ENCODE data around the gene CDH4.

Gene CDH4

DNA sequence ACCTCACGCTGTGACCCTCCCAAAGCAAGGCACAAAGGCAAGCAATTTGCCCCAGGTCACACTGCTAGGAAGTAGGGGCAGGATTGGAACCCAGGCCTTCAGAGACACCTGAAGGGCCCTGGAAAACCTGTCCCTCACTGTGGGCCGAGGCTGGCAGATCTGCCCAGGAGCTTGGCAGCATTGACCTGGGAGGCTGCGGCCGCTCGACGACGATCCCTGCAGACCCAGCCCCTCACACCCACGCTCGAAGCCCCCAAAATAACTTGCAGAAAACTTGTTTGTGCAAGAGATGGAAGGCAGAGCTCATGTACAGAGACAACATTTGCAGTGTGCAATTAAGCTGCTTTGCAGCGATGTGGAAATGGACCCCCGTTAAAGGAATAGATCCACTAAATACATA, 562.2 kb downstream of the CDH4 start:
- Histone ChIP-seq H3K27ac (ENCODE audit: low read depth, low read length) (no peak overlapping the region), H3K9me3 (ENCODE audit: insufficient read depth, low read length) (no peaks in the 10 kb centered on the region), H3K36me3 (ENCODE audit: low read length) (no peaks in the 10 kb centered on the region), H3K4me3 (ENCODE audit: insufficient read depth, low read length, poor library complexity, severe bottlenecking) (no peak overlapping the region), H3K27me3 (ENCODE audit: low read length) (no peaks in the 10 kb centered on the region), H3K9ac (ENCODE audit: low read length) (no peak overlapping the region), H2AFZ (ENCODE audit: low read depth, low read length, severe bottlenecking) (no peak overlapping the region), H3K79me2 (ENCODE audit: insufficient read depth, low read length) (no peaks in the 10 kb centered on the region), H3K4me2 (ENCODE audit: low read depth, low read length, poor library complexity, severe bottlenecking) (no peak overlapping the region), H3F3A (ENCODE audit: insufficient read depth) (no peaks in the 10 kb centered on the region), H4K20me1 (ENCODE audit: low read depth, low read length) (no peaks in the 10 kb centered on the region), H3K9me2 (replicated peaks; ENCODE audit: insufficient read depth, low read length) (no peaks in the 10 kb centered on the region)
- TF ChIP-seq, protein P1, sequence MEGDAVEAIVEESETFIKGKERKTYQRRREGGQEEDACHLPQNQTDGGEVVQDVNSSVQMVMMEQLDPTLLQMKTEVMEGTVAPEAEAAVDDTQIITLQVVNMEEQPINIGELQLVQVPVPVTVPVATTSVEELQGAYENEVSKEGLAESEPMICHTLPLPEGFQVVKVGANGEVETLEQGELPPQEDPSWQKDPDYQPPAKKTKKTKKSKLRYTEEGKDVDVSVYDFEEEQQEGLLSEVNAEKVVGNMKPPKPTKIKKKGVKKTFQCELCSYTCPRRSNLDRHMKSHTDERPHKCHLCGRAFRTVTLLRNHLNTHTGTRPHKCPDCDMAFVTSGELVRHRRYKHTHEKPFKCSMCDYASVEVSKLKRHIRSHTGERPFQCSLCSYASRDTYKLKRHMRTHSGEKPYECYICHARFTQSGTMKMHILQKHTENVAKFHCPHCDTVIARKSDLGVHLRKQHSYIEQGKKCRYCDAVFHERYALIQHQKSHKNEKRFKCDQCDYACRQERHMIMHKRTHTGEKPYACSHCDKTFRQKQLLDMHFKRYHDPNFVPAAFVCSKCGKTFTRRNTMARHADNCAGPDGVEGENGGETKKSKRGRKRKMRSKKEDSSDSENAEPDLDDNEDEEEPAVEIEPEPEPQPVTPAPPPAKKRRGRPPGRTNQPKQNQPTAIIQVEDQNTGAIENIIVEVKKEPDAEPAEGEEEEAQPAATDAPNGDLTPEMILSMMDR (IDR thresholded peaks at IDR 0.05; ENCODE audit: insufficient read depth, low read length, poor library complexity, severe bottlenecking), result no peak
- no peak for TF ChIP-seq EZH2phosphoT487 (conservative IDR thresholded peaks at IDR 0.05; ENCODE audit: low read length)

DNA sequence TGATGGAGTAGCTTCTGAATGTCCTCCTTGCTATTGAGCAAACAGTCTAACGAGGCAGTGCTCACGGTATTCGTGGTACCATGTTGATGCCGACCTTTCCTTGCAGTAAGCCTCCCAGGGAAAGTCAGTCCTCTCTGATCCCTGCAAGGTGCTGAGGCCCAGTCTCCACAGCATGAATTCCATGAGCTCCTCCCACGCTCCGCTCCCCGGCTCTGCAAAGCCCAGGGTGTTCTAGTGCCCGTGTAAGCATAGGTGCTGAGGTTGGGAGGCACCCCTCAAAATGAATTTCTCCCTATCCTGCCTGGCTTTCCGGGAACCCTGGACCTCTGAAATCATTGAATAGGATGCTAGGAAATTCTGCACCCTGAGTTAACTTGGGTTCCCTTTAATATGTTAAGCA, 562.7 kb downstream of the CDH4 start:
- H3K36me3 ChIP-seq (ENCODE audit: low read length), result no peaks in the 10 kb centered on the region
- no peaks in the 10 kb centered on the region for H3K79me2 ChIP-seq (ENCODE audit: insufficient read depth, low read length)
- H4K20me1 ChIP-seq (ENCODE audit: low read depth, low read length), result no peaks in the 10 kb centered on the region
- no peaks in the 10 kb centered on the region for H3K9me2 ChIP-seq (replicated peaks; ENCODE audit: insufficient read depth, low read length)
- H3K9me3 ChIP-seq (ENCODE audit: insufficient read depth, low read length), result no peaks in the 10 kb centered on the region
- no peak overlapping the region for H3K4me3 ChIP-seq (ENCODE audit: insufficient read depth, low read length, poor library complexity, severe bottlenecking)
- H3F3A ChIP-seq (ENCODE audit: insufficient read depth), result no peaks in the 10 kb centered on the region
- no peak overlapping the region for H3K27ac ChIP-seq (ENCODE audit: low read depth, low read length)
- no peak for TF ChIP-seq EZH2phosphoT487 (conservative IDR thresholded peaks at IDR 0.05; ENCODE audit: low read length)
- TF ChIP-seq, protein P1 (IDR thresholded peaks at IDR 0.05; ENCODE audit: insufficient read depth, low read length, poor library complexity, severe bottlenecking), result no peak
- no peaks in the 10 kb centered on the region for H3K27me3 ChIP-seq (ENCODE audit: low read length)
- no peak overlapping the region for H2AFZ ChIP-seq (ENCODE audit: low read depth, low read length, severe bottlenecking)
- H3K4me2 ChIP-seq (ENCODE audit: low read depth, low read length, poor library complexity, severe bottlenecking), result no peak overlapping the region
- H3K9ac ChIP-seq (ENCODE audit: low read length), result no peak overlapping the region

DNA sequence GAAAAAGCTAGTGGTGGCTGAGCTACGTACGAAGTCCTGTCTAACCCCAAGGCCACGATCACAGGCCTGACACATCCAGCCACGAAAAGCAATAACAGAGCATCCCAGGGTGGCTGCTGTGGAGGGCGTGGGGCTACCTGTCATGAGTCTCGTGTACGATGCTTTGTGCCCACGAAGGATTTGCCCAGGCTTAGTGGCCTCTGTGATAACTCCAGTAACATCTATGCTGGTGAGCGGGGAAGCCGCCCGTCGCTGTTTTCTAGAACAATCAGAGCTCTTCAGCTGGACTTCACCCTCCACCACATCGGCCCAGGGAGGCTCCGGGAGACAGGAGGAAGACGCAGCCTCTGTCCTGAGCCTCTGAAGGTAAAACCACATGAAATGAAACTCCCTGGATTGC, 563.1 kb downstream of the CDH4 start:
- Histone ChIP-seq H3K27ac (ENCODE audit: low read depth, low read length) (no peak overlapping the region), H3K79me2 (ENCODE audit: insufficient read depth, low read length) (no peaks in the 10 kb centered on the region), H3K9me3 (ENCODE audit: insufficient read depth, low read length) (no peaks in the 10 kb centered on the region), H3K9me2 (replicated peaks; ENCODE audit: insufficient read depth, low read length) (no peaks in the 10 kb centered on the region), H3K27me3 (ENCODE audit: low read length) (no peaks in the 10 kb centered on the region), H3K4me3 (ENCODE audit: insufficient read depth, low read length, poor library complexity, severe bottlenecking) (no peak overlapping the region), H3K36me3 (ENCODE audit: low read length) (no peaks in the 10 kb centered on the region), H3K4me2 (ENCODE audit: low read depth, low read length, poor library complexity, severe bottlenecking) (no peak overlapping the region), H4K20me1 (ENCODE audit: low read depth, low read length) (no peaks in the 10 kb centered on the region), H2AFZ (ENCODE audit: low read depth, low read length, severe bottlenecking) (no peak overlapping the region), H3F3A (ENCODE audit: insufficient read depth) (no peaks in the 10 kb centered on the region), H3K9ac (ENCODE audit: low read length) (no peak overlapping the region)
- TF ChIP-seq, protein P1 (IDR thresholded peaks at IDR 0.05; ENCODE audit: insufficient read depth, low read length, poor library complexity, severe bottlenecking), result no peak
- TF ChIP-seq EZH2phosphoT487 (conservative IDR thresholded peaks at IDR 0.05; ENCODE audit: low read length), result no peak
